ENCODE data around the gene MAD1L1. TPM values are rescaled to one million over a fixed set of nuclear protein-coding genes. Genes with fewer than 3 reads are reported as not detected.

Gene MAD1L1
- total RNA-seq, 4 donors from 2014 or later, result 8.0 to 52.7 (median 26.7) TPM

DNA sequence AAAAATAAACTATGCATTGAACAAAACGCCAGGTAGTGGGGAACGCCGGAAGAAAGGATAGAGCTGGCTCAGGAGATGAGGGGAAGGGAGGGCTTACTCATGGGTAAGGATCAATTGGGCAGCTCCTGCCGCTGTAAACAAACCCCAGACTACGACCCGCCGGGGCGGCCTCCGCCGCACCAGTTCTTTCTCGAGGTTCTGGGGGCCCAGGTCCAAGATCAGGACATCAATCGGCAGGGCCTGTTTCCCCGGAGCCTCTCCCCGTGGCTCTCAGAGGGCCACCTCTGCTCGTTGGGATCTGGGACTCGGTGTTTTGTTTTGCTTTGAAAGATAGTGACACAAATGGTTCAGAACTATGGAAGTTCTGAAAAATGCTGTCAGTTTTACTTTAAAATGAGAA, 422.2 kb downstream of the MAD1L1 start:
- Histone ChIP-seq H3K4me3 (no peak overlapping the region), H3K9me3 (no peaks in the 10 kb centered on the region), H3K27me3 (no peaks in the 10 kb centered on the region), H3K4me1 (no peaks in the 10 kb centered on the region), H3K27ac (no peak overlapping the region), H3K36me3 (no peaks in the 10 kb centered on the region)
- DNase-seq, result no peak
- intact Hi-C loops (cut with DNase I; ENCODE audit: low total_unique reads) (no loop called here), in situ Hi-C loops (cut with MboI; ENCODE audit: low pct_ligation_motif_present in 1 of 4, low pct_unique_long_range_greater_than_20kb in 1 of 4, low sequenced_read_pairs in 3 of 4) (no loop called here)
- 69 to 80% methylated on average over 1 to 16 of the region's 16 CpGs for WGBS, 2 donors (ENCODE audit: low coverage in 1 of 2)
- no peak for TF ChIP-seq POLR2AphosphoS5 (IDR thresholded peaks at IDR 0.05)
- TF ChIP-seq, protein P1, sequence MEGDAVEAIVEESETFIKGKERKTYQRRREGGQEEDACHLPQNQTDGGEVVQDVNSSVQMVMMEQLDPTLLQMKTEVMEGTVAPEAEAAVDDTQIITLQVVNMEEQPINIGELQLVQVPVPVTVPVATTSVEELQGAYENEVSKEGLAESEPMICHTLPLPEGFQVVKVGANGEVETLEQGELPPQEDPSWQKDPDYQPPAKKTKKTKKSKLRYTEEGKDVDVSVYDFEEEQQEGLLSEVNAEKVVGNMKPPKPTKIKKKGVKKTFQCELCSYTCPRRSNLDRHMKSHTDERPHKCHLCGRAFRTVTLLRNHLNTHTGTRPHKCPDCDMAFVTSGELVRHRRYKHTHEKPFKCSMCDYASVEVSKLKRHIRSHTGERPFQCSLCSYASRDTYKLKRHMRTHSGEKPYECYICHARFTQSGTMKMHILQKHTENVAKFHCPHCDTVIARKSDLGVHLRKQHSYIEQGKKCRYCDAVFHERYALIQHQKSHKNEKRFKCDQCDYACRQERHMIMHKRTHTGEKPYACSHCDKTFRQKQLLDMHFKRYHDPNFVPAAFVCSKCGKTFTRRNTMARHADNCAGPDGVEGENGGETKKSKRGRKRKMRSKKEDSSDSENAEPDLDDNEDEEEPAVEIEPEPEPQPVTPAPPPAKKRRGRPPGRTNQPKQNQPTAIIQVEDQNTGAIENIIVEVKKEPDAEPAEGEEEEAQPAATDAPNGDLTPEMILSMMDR (IDR thresholded peaks at IDR 0.05), result no peak
- TF ChIP-seq EP300 (IDR thresholded peaks at IDR 0.05; ENCODE audit: low read depth), result no peak
- no peak for TF ChIP-seq POLR2A (IDR thresholded peaks at IDR 0.05)

DNA sequence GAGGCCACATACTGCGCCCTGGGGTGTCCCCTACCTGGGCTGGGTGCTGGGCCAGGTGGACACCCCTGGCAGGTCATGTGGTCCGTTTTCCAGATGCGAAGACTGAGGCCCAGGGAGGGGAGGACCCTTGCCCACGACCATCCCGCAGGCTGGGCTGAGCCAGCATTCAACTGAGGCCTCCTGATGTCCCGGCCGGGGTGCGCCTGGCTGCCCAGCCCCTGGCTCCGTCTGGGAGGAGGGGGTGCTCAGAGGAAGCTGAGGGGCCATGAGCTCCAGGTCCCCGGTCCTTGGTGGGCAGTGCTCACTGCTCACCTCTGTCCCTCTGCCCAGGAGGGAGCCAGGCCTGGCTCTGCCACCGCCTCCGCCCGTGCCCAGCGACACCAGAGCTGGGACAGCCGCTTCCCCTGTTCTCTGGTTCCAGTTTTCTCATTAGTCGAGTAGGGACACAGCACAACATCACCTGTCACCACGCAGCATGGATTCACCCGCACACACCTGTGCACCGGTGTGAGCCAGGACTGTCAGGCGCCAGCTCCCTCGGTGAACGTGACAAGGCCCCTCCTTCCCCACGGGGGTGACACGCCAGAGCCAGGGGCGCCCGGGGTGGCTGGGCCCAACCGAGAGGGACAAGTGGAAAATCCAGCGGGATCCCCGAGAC, 423.0 kb downstream of the MAD1L1 start:
- DNase-seq, result no peak
- TF ChIP-seq POLR2AphosphoS5 (IDR thresholded peaks at IDR 0.05) (no peak), EP300 (IDR thresholded peaks at IDR 0.05; ENCODE audit: low read depth) (no peak), POLR2A (IDR thresholded peaks at IDR 0.05) (no peak)
- TF ChIP-seq, protein P1 (IDR thresholded peaks at IDR 0.05), result no peak
- Histone ChIP-seq H3K27me3 (no peaks in the 10 kb centered on the region), H3K36me3 (no peaks in the 10 kb centered on the region), H3K9me3 (no peaks in the 10 kb centered on the region), H3K27ac (no peak overlapping the region), H3K4me3 (no peak overlapping the region), H3K4me1 (no peaks in the 10 kb centered on the region)
- WGBS, 2 donors (ENCODE audit: low coverage in 1 of 2), result 86 to 92% methylated on average over 1 to 25 of the region's 29 CpGs
- intact Hi-C loops (cut with DNase I; ENCODE audit: low total_unique reads) (no loop called here), in situ Hi-C loops (cut with MboI; ENCODE audit: low pct_ligation_motif_present in 1 of 4, low pct_unique_long_range_greater_than_20kb in 1 of 4, low sequenced_read_pairs in 3 of 4) (no loop called here)

DNA sequence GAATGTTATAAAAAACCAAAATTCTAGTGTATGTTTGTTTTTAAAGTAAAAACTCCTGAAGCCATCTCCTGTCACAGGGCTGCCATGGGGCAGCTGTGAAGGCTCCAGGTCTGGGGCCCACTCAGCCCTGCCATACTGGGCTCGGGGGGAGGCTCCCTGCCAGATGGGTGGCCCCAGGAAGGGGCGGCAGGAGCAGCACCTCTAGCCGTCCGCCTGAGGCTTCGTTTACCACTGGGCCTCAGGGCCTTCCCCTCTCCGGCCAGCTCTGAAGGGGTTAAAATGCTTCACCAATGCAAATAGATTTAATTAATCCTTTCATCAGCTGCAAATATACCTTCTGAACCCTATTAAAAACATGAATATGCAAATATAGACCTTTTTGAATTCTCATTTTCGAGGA, 423.7 kb downstream of the MAD1L1 start:
- DNase-seq, result no peak
- Histone ChIP-seq H3K9me3 (no peaks in the 10 kb centered on the region), H3K36me3 (no peaks in the 10 kb centered on the region), H3K4me3 (no peak overlapping the region), H3K27ac (no peak overlapping the region), H3K4me1 (no peaks in the 10 kb centered on the region), H3K27me3 (no peaks in the 10 kb centered on the region)
- 85 to 100% methylated on average over 3 to 7 of the region's 7 CpGs for WGBS, 2 donors (ENCODE audit: low coverage in 1 of 2)
- in situ Hi-C loops (cut with MboI; ENCODE audit: low pct_ligation_motif_present in 1 of 4, low pct_unique_long_range_greater_than_20kb in 1 of 4, low sequenced_read_pairs in 3 of 4), result no loop called here
- TF ChIP-seq POLR2A (IDR thresholded peaks at IDR 0.05) (no peak), POLR2AphosphoS5 (IDR thresholded peaks at IDR 0.05) (no peak), EP300 (IDR thresholded peaks at IDR 0.05; ENCODE audit: low read depth) (no peak)
- TF ChIP-seq, protein P1 (IDR thresholded peaks at IDR 0.05), result no peak
- intact Hi-C loops (cut with DNase I; ENCODE audit: low total_unique reads), result no loop called here

DNA sequence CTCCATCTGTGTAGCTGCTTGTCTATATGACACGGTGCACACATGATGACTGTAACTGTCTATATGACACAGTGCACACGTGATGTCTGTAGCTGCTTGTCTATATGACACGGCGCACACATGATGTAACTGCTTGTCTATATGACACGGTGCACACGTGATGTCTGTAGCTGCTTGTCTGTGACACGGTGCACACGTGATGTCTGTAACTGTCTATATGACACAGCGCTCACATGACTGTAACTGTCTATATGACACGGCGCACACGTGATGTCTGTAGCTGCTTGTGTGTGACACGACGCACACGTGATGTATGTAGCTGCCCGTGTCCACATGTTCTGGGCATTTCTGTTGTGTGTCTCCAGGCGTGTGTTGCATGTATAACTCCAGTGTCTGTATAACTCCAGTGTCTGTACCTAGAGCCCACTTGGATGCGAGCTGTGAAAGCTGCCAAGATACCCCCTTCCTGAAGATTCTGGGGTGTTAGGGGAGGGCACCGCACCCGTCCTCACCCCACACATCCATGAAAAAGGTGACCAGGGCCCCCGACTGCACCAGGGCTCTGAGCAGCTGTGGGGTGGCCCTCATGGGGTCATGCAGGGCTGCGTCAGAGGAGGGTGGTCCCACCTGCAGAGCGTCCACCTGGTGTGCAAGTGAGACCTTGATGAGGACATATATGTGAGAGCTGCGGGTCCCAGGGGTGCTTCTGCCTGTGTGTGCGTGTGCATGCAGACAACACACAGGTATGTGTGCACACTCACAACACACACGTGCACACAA, 424.7 kb downstream of the MAD1L1 start:
- DNase-seq, result no peak
- no peak for TF ChIP-seq POLR2AphosphoS5 (IDR thresholded peaks at IDR 0.05)

More for the DNA sequence above, 424.7 kb downstream of the MAD1L1 start:
- no peak overlapping the region for H3K27ac ChIP-seq
- 88 to 95% methylated on average over 8 to 26 of the region's 26 CpGs for WGBS, 2 donors (ENCODE audit: low coverage in 1 of 2)
- no peak overlapping the region for H3K4me3 ChIP-seq
- no peaks in the 10 kb centered on the region for H3K9me3 ChIP-seq
- H3K27me3 ChIP-seq, result no peaks in the 10 kb centered on the region
- intact Hi-C loops (cut with DNase I; ENCODE audit: low total_unique reads), result no loop called here
- no peaks in the 10 kb centered on the region for H3K36me3 ChIP-seq
- no peaks in the 10 kb centered on the region for H3K4me1 ChIP-seq
- in situ Hi-C loops (cut with MboI; ENCODE audit: low pct_ligation_motif_present in 1 of 4, low pct_unique_long_range_greater_than_20kb in 1 of 4, low sequenced_read_pairs in 3 of 4), result no loop called here
